ENCODE data around the gene SLC9A1.

DNA sequence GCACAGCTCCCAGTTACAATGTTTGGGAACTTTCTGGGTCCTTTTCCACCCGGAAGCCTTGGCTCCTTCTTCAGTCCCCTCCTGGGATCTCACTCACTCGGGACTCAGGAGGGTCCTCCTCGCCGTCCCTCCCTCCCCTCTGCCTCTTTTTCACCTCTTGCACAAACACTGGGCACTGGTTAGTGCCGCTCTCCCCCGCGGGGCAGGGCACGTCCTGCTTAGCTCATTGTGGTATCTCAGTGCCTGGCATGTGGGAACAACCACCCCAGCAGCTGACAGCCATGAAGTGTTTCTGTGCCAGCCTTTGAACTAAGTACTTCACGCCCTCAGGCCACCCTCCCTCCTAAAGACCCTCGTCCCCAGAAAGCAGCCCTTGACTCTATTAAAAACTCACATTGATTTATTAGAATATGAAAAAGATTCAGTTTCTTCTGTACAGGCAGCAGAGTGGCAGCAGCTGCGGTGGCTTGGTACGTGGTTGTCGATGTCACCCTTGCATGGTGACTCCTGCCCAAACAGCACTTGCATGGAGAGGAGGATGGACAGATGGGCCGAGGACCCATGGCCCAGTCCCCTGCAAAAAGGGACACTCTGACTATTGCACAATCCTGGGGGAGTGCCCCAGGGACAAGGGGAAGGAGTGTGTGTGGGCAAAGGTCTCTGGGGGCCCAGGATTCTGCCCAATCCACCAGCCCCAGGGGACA lies 56.3 kb downstream of the SLC9A1 start:
- TF ChIP-seq EP300 (IDR thresholded peaks at IDR 0.05): no peak
- TF ChIP-seq, protein P1, sequence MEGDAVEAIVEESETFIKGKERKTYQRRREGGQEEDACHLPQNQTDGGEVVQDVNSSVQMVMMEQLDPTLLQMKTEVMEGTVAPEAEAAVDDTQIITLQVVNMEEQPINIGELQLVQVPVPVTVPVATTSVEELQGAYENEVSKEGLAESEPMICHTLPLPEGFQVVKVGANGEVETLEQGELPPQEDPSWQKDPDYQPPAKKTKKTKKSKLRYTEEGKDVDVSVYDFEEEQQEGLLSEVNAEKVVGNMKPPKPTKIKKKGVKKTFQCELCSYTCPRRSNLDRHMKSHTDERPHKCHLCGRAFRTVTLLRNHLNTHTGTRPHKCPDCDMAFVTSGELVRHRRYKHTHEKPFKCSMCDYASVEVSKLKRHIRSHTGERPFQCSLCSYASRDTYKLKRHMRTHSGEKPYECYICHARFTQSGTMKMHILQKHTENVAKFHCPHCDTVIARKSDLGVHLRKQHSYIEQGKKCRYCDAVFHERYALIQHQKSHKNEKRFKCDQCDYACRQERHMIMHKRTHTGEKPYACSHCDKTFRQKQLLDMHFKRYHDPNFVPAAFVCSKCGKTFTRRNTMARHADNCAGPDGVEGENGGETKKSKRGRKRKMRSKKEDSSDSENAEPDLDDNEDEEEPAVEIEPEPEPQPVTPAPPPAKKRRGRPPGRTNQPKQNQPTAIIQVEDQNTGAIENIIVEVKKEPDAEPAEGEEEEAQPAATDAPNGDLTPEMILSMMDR (IDR thresholded peaks at IDR 0.05): no peak
- TF ChIP-seq POLR2A (IDR thresholded peaks at IDR 0.05): no peak
